Measurements from ENCODE around the gene TSHB.
"Not testable (repeated sequence)": the region's sequence is repeated elsewhere in the genome, so short reads cannot be mapped to it uniquely, and the experiment has no call there.

TSHB gene

GRCh38 chr1:115029526-115029925 lies at the start of gene TSHB:
Gene TSHB, plus strand, starts transcription at chr1:115029826. Its CDS starts 3,537 bp downstream, at chr1:115033363.
- DNase-seq = no peak

- no peak for DNase-seq
Observed at GRCh38 chr1:114982251-114982650, 47.4 kb upstream of the TSHB start.

- DNase-seq = no peak
Observed at GRCh38 chr1:114986286-114986685, 43.3 kb upstream of the TSHB start.

GRCh38 chr1:114988095-114988494 lies 41.5 kb upstream of the TSHB start:
- DNase-seq = no peak

- DNase-seq = no peak
Observed at GRCh38 chr1:114997510-114998289, 31.9 kb upstream of the TSHB start.

GRCh38 chr1:115006191-115006590 lies 23.4 kb upstream of the TSHB start:
- DNase-seq = no peak

- DNase-seq = no peak
Observed at GRCh38 chr1:115012006-115012405, 17.6 kb upstream of the TSHB start.

GRCh38 chr1:115012434-115012833 lies 17.2 kb upstream of the TSHB start:
- DNase-seq = no peak

- DNase-seq = no peak
Observed at GRCh38 chr1:115013792-115014191, 15.8 kb upstream of the TSHB start.

- DNase-seq = not testable (repeated sequence)
Observed at GRCh38 chr1:115019549-115019948, 10.1 kb upstream of the TSHB start.

GRCh38 chr1:115021145-115021544 lies 8.5 kb upstream of the TSHB start:
- no peak for DNase-seq

GRCh38 chr1:115023593-115023992 lies 6.0 kb upstream of the TSHB start:
- DNase-seq = no peak

GRCh38 chr1:115031595-115031994 lies 2.0 kb downstream of the TSHB start:
- no peak for DNase-seq

- no peak for DNase-seq
Observed at GRCh38 chr1:115035652-115036051, 6.0 kb downstream of the TSHB start.

GRCh38 chr1:115036814-115037507 lies 7.3 kb downstream of the TSHB start:
- no peak for DNase-seq

GRCh38 chr1:115040501-115040900 lies 10.9 kb downstream of the TSHB start:
- DNase-seq = no peak

- DNase-seq = no peak
Observed at GRCh38 chr1:115041654-115042053, 12.0 kb downstream of the TSHB start.

GRCh38 chr1:115046751-115047150 lies 17.1 kb downstream of the TSHB start:
- DNase-seq = no peak

GRCh38 chr1:115051850-115052249 lies 22.2 kb downstream of the TSHB start:
- DNase-seq = no peak

- DNase-seq = no peak
Observed at GRCh38 chr1:115052454-115053083, 22.9 kb downstream of the TSHB start.

- no peak for DNase-seq
Observed at GRCh38 chr1:115056395-115056798, 26.8 kb downstream of the TSHB start.

GRCh38 chr1:115057661-115058254 lies 28.1 kb downstream of the TSHB start:
- DNase-seq = no peak

GRCh38 chr1:115059316-115059715 lies 29.7 kb downstream of the TSHB start:
- no peak for DNase-seq

- no peak for DNase-seq
Observed at GRCh38 chr1:115060501-115060900, 30.9 kb downstream of the TSHB start.

Data from KG1 (cell line).